Thyroid gland (tissue), 4 donors: Measurements from ENCODE around the gene EXOC4. TPM values are rescaled to one million over a fixed set of nuclear protein-coding genes. Genes with fewer than 3 reads are reported as not detected.

Experiments used
- DNase-seq, 2 donors: peaks; one replicate each; pipeline ENCODE4 v3.0.0-alpha.2; 2019
- H3K27ac ChIP-seq, 3 donors: fragments of 200-600 bp; sonication (generic); 1 replicate in 2 of 3; 2 replicates in 1 of 3; pipeline ENCODE4 v1.5.1; 2016 to 2019; ENCODE audit warnings: mild to moderate bottlenecking in 1 of 3, moderate library complexity in 1 of 3
- H3K27me3 ChIP-seq: fragments of 200-600 bp; sonication (generic); one replicate; pipeline ENCODE4 v1.5.1; 2019
- H3K36me3 ChIP-seq, 2 donors: fragments of 200-600 bp; sonication (generic); one replicate each; pipeline ENCODE4 v1.5.1; 2016 to 2019
- H3K4me1 ChIP-seq, 2 donors: fragments of 200-600 bp; sonication (generic); one replicate each; pipeline ENCODE4 v1.5.1; 2017 to 2019
- H3K4me3 ChIP-seq, 3 donors: fragments of 200-600 bp; sonication (generic); replicated peaks in 1 of 3; 1 replicate in 2 of 3; 2 replicates in 1 of 3; pipeline ENCODE4 v1.5.1; 2016; ENCODE audit warnings: mild to moderate bottlenecking in 1 of 3
- H3K9me3 ChIP-seq: fragments of 200-600 bp; sonication (generic); one replicate; pipeline ENCODE4 v1.5.1; 2017
- POLR2A ChIP-seq, 2 donors: fragments of 450-650 bp; IDR thresholded peaks; one replicate each; pipeline ENCODE4 v1.6.1; 2017; ENCODE audit warnings: antibody characterized with exemption in 2 of 2, mild to moderate bottlenecking in 2 of 2, moderate library complexity in 1 of 2
- WGBS, 2 donors: methylation state at CpG; one replicate each; pipeline ENCODE4 v1.1.5; 2017; 5-methylcytosine and 5-hydroxymethylcytosine counted together
- intact Hi-C: fragments of 100-400 bp; cut with DNase I; formaldehyde crosslinking; loops from one replicate; pipeline ENCODE4 v1.15.1; 2023
- total RNA-seq, 4 donors: library from RNA; depleted of rRNA; stranded (reverse); fragments of >200 nt; gene quantifications; one replicate each; pipeline ENCODE4 v1.2.3, GENCODE V29; 2016
- TF ChIP-seq, protein P1 (sequence below), 6 experiments: fragments of 200-600 bp in 3 of 6; fragments of 450-650 bp in 3 of 6; sonication (generic) in 3 of 6; IDR thresholded peaks; one replicate each; pipeline ENCODE4 v1.5.1; 2016 to 2019; ENCODE audit warnings: antibody characterized with exemption in 6 of 6, mild to moderate bottlenecking in 2 of 6, inconsistent platforms in 1 of 6, moderate library complexity in 1 of 6

The EXOC4 gene
- total RNA-seq, 4 donors from 2014 or later: 74.0 to 116 (median 107) TPM

DNA sequence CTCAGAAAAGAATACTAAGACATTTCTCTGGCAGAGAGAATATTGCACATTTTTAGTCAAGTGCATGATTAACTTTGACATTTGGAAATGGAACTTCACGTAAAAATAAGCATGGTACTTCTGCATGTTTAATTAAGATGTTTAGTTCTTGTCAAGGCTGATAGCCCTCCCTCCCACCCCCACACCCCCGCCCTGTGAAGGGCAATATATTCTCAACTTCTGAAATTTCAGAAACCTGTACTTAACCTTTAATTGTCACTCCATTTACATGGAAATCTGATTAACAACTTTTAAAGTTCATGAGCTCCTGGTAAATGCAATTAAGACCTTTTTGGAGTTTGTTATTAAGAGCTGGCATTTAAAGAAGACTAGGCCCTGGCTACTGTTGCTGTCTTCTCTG is 205.8 kb downstream of the EXOC4 start:
- DNase-seq: no peak
- Histone ChIP-seq H3K4me3 (no peak overlapping the region), H3K36me3 (no peaks in the 10 kb centered on the region), H3K27me3 (no peaks in the 10 kb centered on the region), H3K9me3 (no peaks in the 10 kb centered on the region), H3K27ac (no peak overlapping the region), H3K4me1 (no peaks in the 10 kb centered on the region)
- TF ChIP-seq, protein P1, sequence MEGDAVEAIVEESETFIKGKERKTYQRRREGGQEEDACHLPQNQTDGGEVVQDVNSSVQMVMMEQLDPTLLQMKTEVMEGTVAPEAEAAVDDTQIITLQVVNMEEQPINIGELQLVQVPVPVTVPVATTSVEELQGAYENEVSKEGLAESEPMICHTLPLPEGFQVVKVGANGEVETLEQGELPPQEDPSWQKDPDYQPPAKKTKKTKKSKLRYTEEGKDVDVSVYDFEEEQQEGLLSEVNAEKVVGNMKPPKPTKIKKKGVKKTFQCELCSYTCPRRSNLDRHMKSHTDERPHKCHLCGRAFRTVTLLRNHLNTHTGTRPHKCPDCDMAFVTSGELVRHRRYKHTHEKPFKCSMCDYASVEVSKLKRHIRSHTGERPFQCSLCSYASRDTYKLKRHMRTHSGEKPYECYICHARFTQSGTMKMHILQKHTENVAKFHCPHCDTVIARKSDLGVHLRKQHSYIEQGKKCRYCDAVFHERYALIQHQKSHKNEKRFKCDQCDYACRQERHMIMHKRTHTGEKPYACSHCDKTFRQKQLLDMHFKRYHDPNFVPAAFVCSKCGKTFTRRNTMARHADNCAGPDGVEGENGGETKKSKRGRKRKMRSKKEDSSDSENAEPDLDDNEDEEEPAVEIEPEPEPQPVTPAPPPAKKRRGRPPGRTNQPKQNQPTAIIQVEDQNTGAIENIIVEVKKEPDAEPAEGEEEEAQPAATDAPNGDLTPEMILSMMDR (IDR thresholded peaks at IDR 0.05): no peak
- no peak for TF ChIP-seq POLR2A (IDR thresholded peaks at IDR 0.05)
- WGBS, 2 donors: 93 to 97% methylated on average over 2 of the region's 2 CpGs
- intact Hi-C loops: no loop called here

DNA sequence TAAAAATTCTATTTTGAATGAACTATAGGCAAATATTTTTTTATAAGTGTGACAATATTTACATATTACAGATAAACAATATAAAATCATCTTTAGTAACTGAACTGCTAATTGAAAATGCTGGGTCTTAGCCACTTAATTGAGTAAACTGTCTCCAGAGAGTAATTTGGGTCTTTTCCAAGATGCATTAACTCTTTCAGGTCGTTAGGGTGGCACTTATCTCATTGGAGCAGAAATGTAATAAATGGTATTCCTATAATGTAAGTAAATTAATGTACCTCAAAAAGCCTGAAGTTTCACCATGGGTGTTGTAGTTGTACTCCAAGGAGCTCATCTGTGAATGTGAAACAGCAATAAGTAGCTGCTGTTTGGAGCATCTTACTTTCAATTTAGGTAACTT is 208.5 kb downstream of the EXOC4 start:
- H3K4me1 ChIP-seq: no peaks in the 10 kb centered on the region
- H3K4me3 ChIP-seq: no peak overlapping the region
- no peak for DNase-seq
- TF ChIP-seq, protein P1 (IDR thresholded peaks at IDR 0.05): no peak
- TF ChIP-seq POLR2A (IDR thresholded peaks at IDR 0.05): no peak
- no peak overlapping the region for H3K27ac ChIP-seq
- H3K27me3 ChIP-seq: no peaks in the 10 kb centered on the region
- no peaks in the 10 kb centered on the region for H3K9me3 ChIP-seq
- no peaks in the 10 kb centered on the region for H3K36me3 ChIP-seq
- 42 to 45% methylated on average over 1 of the region's 1 CpG for WGBS, 2 donors
- intact Hi-C loops: no loop called here

DNA sequence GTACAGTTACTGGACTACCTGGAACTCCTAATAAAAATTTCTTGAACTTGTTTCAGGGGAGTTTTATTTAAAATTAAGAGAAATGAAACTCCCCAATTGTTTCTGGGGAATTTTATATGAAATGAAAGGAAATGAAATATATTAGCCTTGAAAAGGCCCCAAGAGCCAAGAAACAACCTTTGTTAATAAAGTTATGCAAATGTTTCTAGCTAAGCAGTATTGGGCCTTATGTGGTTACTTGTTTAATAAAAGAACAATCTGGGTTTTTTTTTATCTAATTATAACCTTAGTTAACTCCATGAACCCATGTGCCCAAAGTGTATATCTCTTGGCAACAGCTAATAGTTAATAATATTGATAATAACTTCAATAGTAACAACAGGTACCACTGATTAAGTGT is 222.8 kb downstream of the EXOC4 start:
- no peak for TF ChIP-seq POLR2A (IDR thresholded peaks at IDR 0.05)
- TF ChIP-seq, protein P1 (IDR thresholded peaks at IDR 0.05): no peak
- intact Hi-C loops: no loop called here

DNA sequence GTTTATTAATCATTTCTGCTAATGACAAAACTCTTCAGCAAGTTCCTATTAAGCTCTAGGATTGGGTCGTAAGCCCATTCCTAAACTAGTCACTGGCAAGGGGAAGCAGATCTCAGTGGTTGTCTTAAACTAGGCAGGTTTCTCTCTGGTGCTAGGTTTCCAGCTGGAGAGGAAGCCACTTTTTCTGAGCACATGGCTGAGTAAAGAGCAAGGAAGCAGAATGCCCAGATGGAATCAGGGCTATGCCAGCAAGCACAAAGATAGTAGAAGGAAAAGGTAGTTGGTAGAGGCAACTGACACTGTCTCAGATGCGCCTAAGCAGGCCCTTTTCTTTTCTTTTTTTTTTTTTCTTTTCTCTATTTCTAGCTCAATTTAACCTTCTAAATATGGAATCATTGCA is 224.9 kb downstream of the EXOC4 start:
- H3K9me3 ChIP-seq: no peaks in the 10 kb centered on the region
- intact Hi-C loops: no loop called here
- no peak overlapping the region for H3K27ac ChIP-seq
- no peaks in the 10 kb centered on the region for H3K4me1 ChIP-seq
- no peaks in the 10 kb centered on the region for H3K27me3 ChIP-seq
- TF ChIP-seq, protein P1 (IDR thresholded peaks at IDR 0.05): no peak
- no peak for TF ChIP-seq POLR2A (IDR thresholded peaks at IDR 0.05)
- no peak for DNase-seq
- no peak overlapping the region for H3K4me3 ChIP-seq
- WGBS, 2 donors: 98% methylated on average over 2 of the region's 2 CpGs
- no peaks in the 10 kb centered on the region for H3K36me3 ChIP-seq

More for the DNA sequence above, 222.8 kb downstream of the EXOC4 start:
- no peaks in the 10 kb centered on the region for H3K9me3 ChIP-seq
- no peaks in the 10 kb centered on the region for H3K36me3 ChIP-seq
- DNase-seq: no peak
- H3K4me1 ChIP-seq: no peaks in the 10 kb centered on the region
- H3K4me3 ChIP-seq: no peak overlapping the region
- no peaks in the 10 kb centered on the region for H3K27me3 ChIP-seq
- H3K27ac ChIP-seq: no peak overlapping the region

DNA sequence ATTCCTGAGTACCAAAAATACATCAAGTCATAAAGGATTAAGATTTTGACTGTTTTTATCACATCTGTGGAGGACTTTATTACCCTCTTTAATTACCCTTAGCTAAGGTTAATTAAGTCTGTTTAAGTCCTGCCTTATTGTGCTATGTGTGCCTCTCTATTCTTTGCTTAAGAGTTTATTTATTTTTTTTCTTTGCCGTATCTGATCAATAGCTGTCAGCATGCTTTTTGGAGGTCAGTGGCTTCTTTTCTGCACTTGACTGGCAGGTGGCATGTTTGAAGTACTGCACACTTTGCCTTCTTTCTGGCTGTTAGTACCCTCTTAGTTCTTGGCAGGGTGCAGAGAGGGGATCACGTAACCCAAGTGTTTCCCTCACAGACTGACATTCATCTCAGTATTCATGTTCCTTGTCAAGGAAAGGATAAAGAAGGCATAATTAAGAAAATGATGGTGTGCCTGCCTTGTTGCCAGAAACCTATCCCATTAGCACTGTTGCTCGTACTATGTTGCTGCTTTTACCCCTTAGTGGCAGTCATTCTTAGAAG is 225.8 kb downstream of the EXOC4 start:
- no peak overlapping the region for H3K4me3 ChIP-seq
- no peaks in the 10 kb centered on the region for H3K4me1 ChIP-seq
- intact Hi-C loops: no loop called here
- 53 to 55% methylated on average over 3 of the region's 3 CpGs for WGBS, 2 donors
- no peaks in the 10 kb centered on the region for H3K36me3 ChIP-seq
- DNase-seq: no peak
- no peak for TF ChIP-seq POLR2A (IDR thresholded peaks at IDR 0.05)
- TF ChIP-seq, protein P1 (IDR thresholded peaks at IDR 0.05): no peak
- no peaks in the 10 kb centered on the region for H3K27me3 ChIP-seq
- H3K9me3 ChIP-seq: no peaks in the 10 kb centered on the region
- H3K27ac ChIP-seq: no peak overlapping the region
